Natural killer cell (primary cell): Measurements from ENCODE around the gene THEMIS. TPM values are rescaled to one million over a fixed set of nuclear protein-coding genes. Genes with fewer than 3 reads are reported as not detected.
"Not testable (repeated sequence)": the region's sequence is repeated elsewhere in the genome, so short reads cannot be mapped to it uniquely, and the experiment has no call there.

Source experiments
- ATAC-seq, 3 donors: fragments of 150-1000 bp in 2 of 3; fragments of 200-7000 bp in 1 of 3; cut with Tn5 transposase; 1 replicate in 1 of 3; 2 replicates in 2 of 3; pipeline ENCODE4 v1.10.0; 2021; ENCODE audit warnings: mild to moderate bottlenecking in 2 of 3, moderate library complexity in 2 of 3
- DNase-seq, 2 donors: peaks; one replicate each; pipeline versions ENCODE4 v3.0.0 to v3.0.0-alpha.2; 2013 to 2021; ENCODE audit warnings: mixed read lengths in 1 of 2
- H3K27ac ChIP-seq: one replicate; pipeline ENCODE4 v1.5.1; 2013; ENCODE audit warnings: mild to moderate bottlenecking, low read length
- H3K27me3 ChIP-seq: one replicate; pipeline ENCODE4 v1.6.1; 2013; ENCODE audit warnings: low read length; ENCODE audit not compliant: control insufficient read depth, insufficient read depth
- H3K36me3 ChIP-seq: one replicate; pipeline ENCODE4 v1.6.1; 2013; ENCODE audit warnings: low read length; ENCODE audit not compliant: control insufficient read depth, insufficient read depth
- H3K4me1 ChIP-seq: one replicate; pipeline ENCODE4 v1.6.1; 2013; ENCODE audit warnings: low read length; ENCODE audit not compliant: control insufficient read depth, insufficient read depth
- H3K4me3 ChIP-seq: one replicate; pipeline ENCODE4 v1.5.1; 2013; ENCODE audit warnings: low read length
- H3K9me3 ChIP-seq: one replicate; pipeline ENCODE4 v1.6.1; 2013; ENCODE audit warnings: low read length; ENCODE audit not compliant: control insufficient read depth, insufficient read depth
- H3K27ac Mint-ChIP-seq, 2 donors: one replicate each; pipeline ENCODE4 v1.8.0; 2022; ENCODE audit warnings: mild to moderate bottlenecking in 2 of 2, mixed read lengths in 2 of 2, moderate library complexity in 1 of 2
- H3K27me3 Mint-ChIP-seq, 2 donors: one replicate each; pipeline ENCODE4 v1.8.0; 2022; ENCODE audit warnings: low read depth in 2 of 2, mixed read lengths in 2 of 2
- H3K36me3 Mint-ChIP-seq: one replicate; pipeline ENCODE4 v1.8.0; 2022; ENCODE audit warnings: mixed read lengths
- H3K4me1 Mint-ChIP-seq, 2 donors: one replicate each; pipeline ENCODE4 v1.8.0; 2022; ENCODE audit warnings: mixed read lengths in 2 of 2
- H3K4me3 Mint-ChIP-seq: one replicate; pipeline ENCODE4 v1.8.0; 2022; ENCODE audit warnings: mild to moderate bottlenecking, moderate library complexity, mixed read lengths
- H3K9me3 Mint-ChIP-seq, 2 donors: one replicate each; pipeline ENCODE4 v1.8.0; 2022; ENCODE audit warnings: mixed read lengths in 2 of 2
- CTCF ChIP-seq: fragments of 200-600 bp; IDR thresholded peaks from one replicate; pipeline ENCODE4 v1.8.0; 2022; ENCODE audit warnings: antibody characterized with exemption
- WGBS: methylation state at CpG from one replicate; pipeline ENCODE4 v1.1.7; 2013; ENCODE audit warnings: missing lambda C conversion rate; ENCODE audit not compliant: insufficient coverage; 5-methylcytosine and 5-hydroxymethylcytosine counted together
- intact Hi-C: fragments of 100-400 bp; cut with micrococcal nuclease; formaldehyde crosslinking; loops from one replicate; pipeline ENCODE4 v1.14.2; 2022
- total RNA-seq, 4 donors: library from RNA; stranded (reverse); fragments of 120-200 nt in 1 of 4; gene quantifications; one replicate each; pipeline versions ENCODE4 v1.2.3 to v1.2.4, GENCODE V29; 2013 to 2022

Gene THEMIS
- total RNA-seq, 3 donors from 2014 or later (not counting 1 experiment from before 2014, with no cell fraction given) = 0.82 to 11.7 (median 1.7) TPM

GRCh38 chr6:127933852-127934840, 33.3 kb upstream of the THEMIS start:
- Mint-ChIP-seq H3K27me3 (no peaks in the 10 kb centered on the region), H3K27ac (peak overlapping the region; percentile 50 to 76), H3K9me3 (peaks cover 0 to 5% of the 10 kb centered on the region in 2 donors), H3K4me1 (peaks cover 9 to 13% of the 10 kb centered on the region in 2 donors), H3K36me3 (no peaks in the 10 kb centered on the region), H3K4me3 (peak overlapping the region; percentile 1)
- Histone ChIP-seq H3K27ac (peak overlapping the region; percentile 66), H3K4me3 (no peak overlapping the region), H3K27me3 (no peaks in the 10 kb centered on the region), H3K9me3 (peaks cover 6% of the 10 kb centered on the region), H3K4me1 (no peaks in the 10 kb centered on the region), H3K36me3 (no peaks in the 10 kb centered on the region)
- DNase-seq (peak in 1 of 2 donors; percentile 78), ATAC-seq (peak in 2 of 3 donors; percentile 30 to 41)
- WGBS = 83% methylated on average over 6 of the region's 7 CpGs
- intact Hi-C loops = no loop called here
- TF ChIP-seq CTCF = no peak

- Histone ChIP-seq H3K4me3 (no peak overlapping the region), H3K27ac (no peak overlapping the region), H3K27me3 (no peaks in the 10 kb centered on the region), H3K4me1 (no peaks in the 10 kb centered on the region), H3K9me3 (peaks cover 6% of the 10 kb centered on the region), H3K36me3 (no peaks in the 10 kb centered on the region)
- no CpG with 5 or more reads among the region's 1 CpG for WGBS
- peaks cover 0 to 4% of the 10 kb centered on the region in 2 donors for H3K4me1 Mint-ChIP-seq
- no peaks in the 10 kb centered on the region for H3K36me3 Mint-ChIP-seq
- DNase-seq = no peak
- peaks cover 0 to 5% of the 10 kb centered on the region in 2 donors for H3K27me3 Mint-ChIP-seq
- H3K27ac Mint-ChIP-seq = no peak overlapping the region
- peaks cover 0 to 11% of the 10 kb centered on the region in 2 donors for H3K9me3 Mint-ChIP-seq
- H3K4me3 Mint-ChIP-seq = no peak overlapping the region
- no peak for ATAC-seq
- TF ChIP-seq CTCF = no peak
- intact Hi-C loops = no loop called here
These were observed 32.3 kb upstream of the THEMIS start for GRCh38 chr6:127933137-127933536.

- H3K27me3 Mint-ChIP-seq = peaks cover 0 to 5% of the 10 kb centered on the region in 2 donors
- intact Hi-C loops = no loop called here
- no peak overlapping the region for H3K27ac Mint-ChIP-seq
- no peaks in the 10 kb centered on the region for H3K27me3 ChIP-seq
- peaks cover 6% of the 10 kb centered on the region for H3K9me3 ChIP-seq
- DNase-seq (no peak), ATAC-seq (no peak)
- no peaks in the 10 kb centered on the region for H3K36me3 ChIP-seq
- no peak overlapping the region for H3K4me3 ChIP-seq
- H3K4me3 Mint-ChIP-seq = no peak overlapping the region
- no peaks in the 10 kb centered on the region for H3K4me1 ChIP-seq
- WGBS = 87% methylated on average over 5 of the region's 5 CpGs
- peaks cover under 1 to 11% of the 10 kb centered on the region in 2 donors for H3K9me3 Mint-ChIP-seq
- H3K27ac ChIP-seq = no peak overlapping the region
- H3K4me1 Mint-ChIP-seq = no peaks in the 10 kb centered on the region
- TF ChIP-seq CTCF = no peak
- no peaks in the 10 kb centered on the region for H3K36me3 Mint-ChIP-seq
These were observed 31.9 kb upstream of the THEMIS start for GRCh38 chr6:127932708-127933107.

- ATAC-seq, intact Hi-C loops, H3K27ac ChIP-seq, H3K27me3 Mint-ChIP-seq, H3K9me3 Mint-ChIP-seq, H3K36me3 ChIP-seq, H3K4me1 ChIP-seq, H3K36me3 Mint-ChIP-seq, DNase-seq, H3K4me3 ChIP-seq, H3K27ac Mint-ChIP-seq, H3K9me3 ChIP-seq, H3K27me3 ChIP-seq, H3K4me3 Mint-ChIP-seq: not testable (repeated sequence)
- peaks cover 19 to 26% of the 10 kb centered on the region in 2 donors for H3K4me1 Mint-ChIP-seq
- 96% methylated on average over 9 of the region's 10 CpGs for WGBS
These were observed 25.6 kb upstream of the THEMIS start for GRCh38 chr6:127926441-127926840.
